ENCODE data around the gene PCDH12. TPM values are rescaled to one million over a fixed set of nuclear protein-coding genes. Genes with fewer than 3 reads are reported as not detected.
A peak's percentile ranks its signal among the peaks of the same experiment; 100 is the strongest.

The PCDH12 gene
- total and polyA plus RNA-seq, 10 of the 15 experiments (the other 5 are each of a cell fraction or from before 2014, with no cell fraction given), result 0.01 to 0.14 (median 0.06) TPM; not detected in 4

DNA sequence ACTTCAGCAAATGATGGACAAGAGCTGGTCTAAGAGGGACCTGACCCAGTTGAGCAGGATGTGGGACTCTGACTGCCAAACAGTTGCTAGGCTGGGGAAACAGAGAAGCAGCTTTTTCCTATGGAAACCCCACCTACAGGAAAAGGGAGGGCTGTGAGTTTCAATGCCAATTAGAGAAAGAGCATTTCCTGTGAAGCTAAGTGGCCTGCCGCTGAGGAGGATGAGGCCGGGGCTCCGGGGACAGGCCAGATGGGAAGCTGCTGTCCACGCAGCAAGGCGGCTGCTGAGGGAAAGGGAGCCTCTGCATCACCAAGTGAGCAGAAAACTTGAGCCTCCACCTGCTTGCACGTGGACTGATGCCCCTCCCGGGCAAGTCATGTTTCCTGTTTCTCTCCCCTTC, at the start of gene PCDH12 (continued):
- TF ChIP-seq, protein P1, sequence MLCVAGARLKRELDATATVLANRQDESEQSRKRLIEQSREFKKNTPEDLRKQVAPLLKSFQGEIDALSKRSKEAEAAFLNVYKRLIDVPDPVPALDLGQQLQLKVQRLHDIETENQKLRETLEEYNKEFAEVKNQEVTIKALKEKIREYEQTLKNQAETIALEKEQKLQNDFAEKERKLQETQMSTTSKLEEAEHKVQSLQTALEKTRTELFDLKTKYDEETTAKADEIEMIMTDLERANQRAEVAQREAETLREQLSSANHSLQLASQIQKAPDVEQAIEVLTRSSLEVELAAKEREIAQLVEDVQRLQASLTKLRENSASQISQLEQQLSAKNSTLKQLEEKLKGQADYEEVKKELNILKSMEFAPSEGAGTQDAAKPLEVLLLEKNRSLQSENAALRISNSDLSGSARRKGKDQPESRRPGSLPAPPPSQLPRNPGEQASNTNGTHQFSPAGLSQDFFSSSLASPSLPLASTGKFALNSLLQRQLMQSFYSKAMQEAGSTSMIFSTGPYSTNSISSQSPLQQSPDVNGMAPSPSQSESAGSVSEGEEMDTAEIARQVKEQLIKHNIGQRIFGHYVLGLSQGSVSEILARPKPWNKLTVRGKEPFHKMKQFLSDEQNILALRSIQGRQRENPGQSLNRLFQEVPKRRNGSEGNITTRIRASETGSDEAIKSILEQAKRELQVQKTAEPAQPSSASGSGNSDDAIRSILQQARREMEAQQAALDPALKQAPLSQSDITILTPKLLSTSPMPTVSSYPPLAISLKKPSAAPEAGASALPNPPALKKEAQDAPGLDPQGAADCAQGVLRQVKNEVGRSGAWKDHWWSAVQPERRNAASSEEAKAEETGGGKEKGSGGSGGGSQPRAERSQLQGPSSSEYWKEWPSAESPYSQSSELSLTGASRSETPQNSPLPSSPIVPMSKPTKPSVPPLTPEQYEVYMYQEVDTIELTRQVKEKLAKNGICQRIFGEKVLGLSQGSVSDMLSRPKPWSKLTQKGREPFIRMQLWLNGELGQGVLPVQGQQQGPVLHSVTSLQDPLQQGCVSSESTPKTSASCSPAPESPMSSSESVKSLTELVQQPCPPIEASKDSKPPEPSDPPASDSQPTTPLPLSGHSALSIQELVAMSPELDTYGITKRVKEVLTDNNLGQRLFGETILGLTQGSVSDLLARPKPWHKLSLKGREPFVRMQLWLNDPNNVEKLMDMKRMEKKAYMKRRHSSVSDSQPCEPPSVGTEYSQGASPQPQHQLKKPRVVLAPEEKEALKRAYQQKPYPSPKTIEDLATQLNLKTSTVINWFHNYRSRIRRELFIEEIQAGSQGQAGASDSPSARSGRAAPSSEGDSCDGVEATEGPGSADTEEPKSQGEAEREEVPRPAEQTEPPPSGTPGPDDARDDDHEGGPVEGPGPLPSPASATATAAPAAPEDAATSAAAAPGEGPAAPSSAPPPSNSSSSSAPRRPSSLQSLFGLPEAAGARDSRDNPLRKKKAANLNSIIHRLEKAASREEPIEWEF (IDR thresholded peaks at IDR 0.05; ENCODE audit: insufficient replicate concordance, low read depth, low read length), result no peak
- TF ChIP-seq TCF12 (IDR thresholded peaks at IDR 0.05; ENCODE audit: low read depth, low read length) (no peak), RAD21 (IDR thresholded peaks at IDR 0.05; ENCODE audit: insufficient read depth, low read depth, low read length) (no peak), TCF7 (IDR thresholded peaks at IDR 0.05; ENCODE audit: borderline replicate concordance) (no peak), BMI1 (IDR thresholded peaks at IDR 0.05; ENCODE audit: borderline replicate concordance) (no peak)
- TF ChIP-seq, protein P2, sequence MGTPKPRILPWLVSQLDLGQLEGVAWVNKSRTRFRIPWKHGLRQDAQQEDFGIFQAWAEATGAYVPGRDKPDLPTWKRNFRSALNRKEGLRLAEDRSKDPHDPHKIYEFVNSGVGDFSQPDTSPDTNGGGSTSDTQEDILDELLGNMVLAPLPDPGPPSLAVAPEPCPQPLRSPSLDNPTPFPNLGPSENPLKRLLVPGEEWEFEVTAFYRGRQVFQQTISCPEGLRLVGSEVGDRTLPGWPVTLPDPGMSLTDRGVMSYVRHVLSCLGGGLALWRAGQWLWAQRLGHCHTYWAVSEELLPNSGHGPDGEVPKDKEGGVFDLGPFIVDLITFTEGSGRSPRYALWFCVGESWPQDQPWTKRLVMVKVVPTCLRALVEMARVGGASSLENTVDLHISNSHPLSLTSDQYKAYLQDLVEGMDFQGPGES (IDR thresholded peaks at IDR 0.05), result no peak

DNA sequence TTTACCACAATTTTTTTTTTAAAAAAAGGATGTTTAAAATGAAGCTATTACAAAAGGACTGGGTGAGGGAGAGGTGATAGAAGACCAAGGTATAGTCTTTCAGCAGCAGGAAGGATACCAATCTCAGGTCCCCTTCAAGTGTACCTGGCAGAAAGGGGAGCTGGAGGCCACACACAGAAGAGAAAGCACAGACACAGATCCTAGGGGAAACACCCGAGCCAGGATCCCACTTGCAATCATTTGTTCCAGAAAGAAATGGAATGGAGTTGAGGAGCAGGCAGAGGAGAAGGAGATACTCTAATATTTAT, 49.2 kb upstream of the PCDH12 start:
- SMC1A ChIA-PET (ENCODE audit: uncharacterized antibody, unreplicated experiment), result interaction anchor here (0.7 to 1.4 kb wide), 7 partner anchors 9 to 276 kb away, joined by 3 to 6 read pairs (median 4); partner anchors contain the start of gene RNF14
- no peak for TF ChIP-seq NR2C2 (IDR thresholded peaks at IDR 0.05; ENCODE audit: borderline replicate concordance, control insufficient read depth, insufficient read length, low read depth)
- TF ChIP-seq MTA2 (IDR thresholded peaks at IDR 0.05; ENCODE audit: low read depth), result 0 out of 2 replicates have a peak, but pooled peaks have one; percentile 3
- no peak for TF ChIP-seq IKZF2 (IDR thresholded peaks at IDR 0.05)
- TF ChIP-seq NFYA (IDR thresholded peaks at IDR 0.05; ENCODE audit: borderline replicate concordance, low read depth, low read length), result no peak
- no peaks in the 10 kb centered on the region for H3K79me2 ChIP-seq (ENCODE audit: control insufficient read depth, insufficient read depth, low read length)
- no peak overlapping the region for H3K9ac ChIP-seq (ENCODE audit: control insufficient read depth, insufficient read depth, low read length)
- no peaks in the 10 kb centered on the region for H4K20me1 ChIP-seq (ENCODE audit: control insufficient read depth, insufficient read depth)
- intact Hi-C loops (cut with micrococcal nuclease; ENCODE audit: unreplicated experiment) (no loop called here), in situ Hi-C loops (cut with MboI) (no loop called here)
- H3K4me3 ChIP-seq, result no peak overlapping the region
- no peak; the same call in 2 of the 3 replicates for ATAC-seq
- 100% methylated on average over 1 of the region's 1 CpG for WGBS (ENCODE audit: insufficient coverage, insufficient replicate concordance, low lambda C conversion rate, missing lambda C conversion rate)
- H3K36me3 ChIP-seq (ENCODE audit: control insufficient read depth in 2 of 2, insufficient read depth in 2 of 2, low read length in 1 of 2), result no peaks in the 10 kb centered on the region
- H3K4me1 ChIP-seq (ENCODE audit: control insufficient read depth, insufficient read depth, low read length), result peaks cover 10% of the 10 kb centered on the region
- CTCF ChIA-PET, result interaction anchor here (0.6 to 2.2 kb wide), 8 partner anchors 9 to 658 kb away, joined by 3 to 7 read pairs (median 3); no protein-coding TSS in a partner anchor
- BruUV-seq (replicated peaks), result no TSS peak
- no peak overlapping the region for H3K4me2 ChIP-seq (ENCODE audit: control insufficient read depth, insufficient read depth)
- H2AFZ ChIP-seq (ENCODE audit: control insufficient read depth, low read depth, low read length), result no peak overlapping the region
- no peak for FAIRE-seq
- H3K9me3 ChIP-seq (replicated peaks; ENCODE audit: control insufficient read depth, insufficient read depth, low read length), result no peaks in the 10 kb centered on the region
- H3K27ac ChIP-seq (ENCODE audit: control insufficient read depth, insufficient read depth), result no peak overlapping the region
- no peak for DNase-seq (ENCODE audit: low read depth, low spot score)
- H3K27me3 ChIP-seq (replicated peaks in 1 of 2; ENCODE audit: control insufficient read depth in 2 of 2, insufficient read depth in 2 of 2, low read length in 1 of 2), result no peaks in the 10 kb centered on the region
- POLR2A ChIA-PET, result interaction anchor here (0.6 kb wide), 1 partner anchor 1630 kb away, joined by 4 read pairs; no protein-coding TSS in a partner anchor
- RAD21 ChIA-PET (ENCODE audit: unreplicated experiment), result no interaction called here
